Activated naive CD4-positive, alpha-beta T cell treated with anti-CD3 and anti-CD28 coated beads, Interleukin-2, amount 10 ng/mL, durations not matched to agents 7 days and 5 days (primary cell): ENCODE data around the gene AHRR.

Source experiments
- CTCF ChIA-PET: fragments of 350-600 bp; sonication (Branson Sonifier 250); formaldehyde crosslinking; loops from one replicate; lab custom pipeline; 2021; ENCODE audit warnings: antibody characterized with exemption; lab: Charles Lee
- DNase-seq: peaks from one replicate; pipeline ENCODE4 v3.0.0-alpha.2; 2020
- H3K27ac Mint-ChIP-seq: one replicate; pipeline ENCODE4 v1.8.0; 2021; ENCODE audit warnings: mild to moderate bottlenecking, moderate library complexity, mixed read lengths
- H3K27me3 Mint-ChIP-seq: one replicate; pipeline ENCODE4 v1.8.0; 2021; ENCODE audit warnings: mild to moderate bottlenecking, mixed read lengths
- H3K36me3 Mint-ChIP-seq: one replicate; pipeline ENCODE4 v1.8.0; 2021; ENCODE audit warnings: mixed read lengths
- H3K4me1 Mint-ChIP-seq: one replicate; pipeline ENCODE4 v1.8.0; 2021; ENCODE audit warnings: mixed read lengths
- H3K4me3 Mint-ChIP-seq: one replicate; pipeline ENCODE4 v1.8.0; 2021; ENCODE audit warnings: mild to moderate bottlenecking, moderate library complexity, mixed read lengths
- H3K9me3 Mint-ChIP-seq: one replicate; pipeline ENCODE4 v1.8.0; 2021; ENCODE audit warnings: mixed read lengths

AHRR gene

DNA sequence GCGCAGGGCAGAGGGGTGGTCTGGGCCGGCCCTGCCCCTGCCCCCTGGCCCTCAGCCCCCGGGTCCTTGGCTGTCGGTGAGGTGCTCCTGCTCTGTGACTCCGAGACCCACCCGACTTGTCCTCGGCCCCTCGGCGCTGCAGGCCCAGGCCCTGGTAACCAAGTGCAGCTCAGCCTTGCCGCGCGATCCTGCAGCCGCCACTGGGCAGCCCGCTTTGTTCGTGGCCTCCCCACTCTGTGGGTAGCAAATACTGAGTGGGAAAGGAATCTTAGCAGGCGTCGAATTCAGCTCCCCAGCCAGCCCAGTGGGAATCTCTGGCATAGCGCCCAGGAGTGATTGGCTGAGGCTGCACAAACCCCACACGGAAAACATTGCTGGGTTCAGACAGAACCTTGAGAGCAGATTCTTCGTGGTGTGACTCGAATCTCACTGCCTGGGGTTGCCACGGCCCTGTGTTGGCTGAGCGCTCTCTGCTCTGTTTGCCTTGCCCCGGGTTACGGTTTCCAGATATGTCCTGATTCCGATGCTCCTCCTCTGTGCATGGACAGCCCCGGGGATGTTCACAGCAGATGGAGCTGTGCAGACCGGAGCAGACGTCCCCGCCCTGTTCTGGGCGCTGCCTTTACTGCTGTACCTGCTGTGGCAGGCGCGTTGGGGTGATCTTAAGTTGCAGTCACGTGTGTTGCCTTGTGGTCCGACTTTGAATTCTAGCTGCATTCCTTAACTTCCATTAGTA, 108.1 kb downstream of the AHRR start:
- DNase-seq, result no peak
- CTCF ChIA-PET, result interaction anchor here (1.1 to 5.7 kb wide), 8 partner anchors 9 to 148 kb away, joined by 3 to 46 read pairs (median 5); partner anchors contain the start of gene AHRR
- H3K27ac Mint-ChIP-seq, result no peak overlapping the region
- no peaks in the 10 kb centered on the region for H3K36me3 Mint-ChIP-seq
- no peaks in the 10 kb centered on the region for H3K9me3 Mint-ChIP-seq
- no peaks in the 10 kb centered on the region for H3K27me3 Mint-ChIP-seq
- H3K4me3 Mint-ChIP-seq, result no peak overlapping the region
- peaks cover 13% of the 10 kb centered on the region for H3K4me1 Mint-ChIP-seq

- CTCF ChIA-PET, result interaction anchor here (0.9 to 5.7 kb wide), 11 partner anchors 15 to 243 kb away, joined by 3 to 46 read pairs (median 4); partner anchors contain the start of gene AHRR
- Mint-ChIP-seq H3K27me3 (no peaks in the 10 kb centered on the region), H3K27ac (no peak overlapping the region)
Measured at GRCh38 chr5:430214-430925, 108.9 kb downstream of the AHRR start.

DNA sequence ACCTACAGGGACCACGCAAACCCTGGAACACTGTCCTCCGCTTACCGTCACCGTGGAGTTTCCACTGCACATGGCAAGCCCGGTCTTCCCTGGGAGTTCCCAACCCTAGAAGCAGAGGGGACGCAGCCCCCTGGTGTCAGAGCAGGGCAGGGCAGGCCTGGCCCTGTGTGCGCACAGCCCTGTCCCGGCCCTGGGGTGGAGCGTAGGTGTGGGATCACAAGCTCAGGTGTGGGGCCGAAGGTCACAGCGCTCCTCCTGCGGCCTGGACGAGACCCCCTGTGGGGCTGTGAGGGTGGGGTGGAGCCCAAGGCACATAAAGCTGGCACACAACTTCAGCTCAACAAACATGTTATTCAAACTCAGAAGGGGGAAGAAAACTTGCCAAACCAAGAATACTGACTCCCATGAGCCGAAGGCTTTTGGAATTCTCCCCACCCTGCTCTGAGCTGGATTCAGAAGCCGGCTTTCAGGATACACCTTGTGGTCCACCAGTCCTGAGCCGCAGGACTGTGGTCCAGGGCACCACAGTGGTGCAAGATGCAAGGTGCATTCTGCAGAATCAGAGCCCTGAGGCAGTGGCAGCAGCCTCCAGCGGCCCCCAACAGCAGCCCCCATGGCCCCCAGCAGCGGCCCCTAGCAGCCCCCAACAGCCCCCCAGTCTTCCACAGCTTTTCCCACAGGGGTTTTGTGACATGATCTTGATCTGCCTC, 109.6 kb downstream of the AHRR start:
- no peak overlapping the region for H3K27ac Mint-ChIP-seq
- H3K36me3 Mint-ChIP-seq, result no peaks in the 10 kb centered on the region
- CTCF ChIA-PET, result interaction anchor here (0.9 to 5.7 kb wide), 9 partner anchors 14 to 244 kb away, joined by 3 to 46 read pairs (median 6); partner anchors contain the start of gene AHRR
- peak; percentile 69 for DNase-seq
- H3K9me3 Mint-ChIP-seq, result no peaks in the 10 kb centered on the region
- peaks cover 5% of the 10 kb centered on the region for H3K4me1 Mint-ChIP-seq
- H3K4me3 Mint-ChIP-seq, result no peak overlapping the region
- H3K27me3 Mint-ChIP-seq, result no peaks in the 10 kb centered on the region

More at GRCh38 chr5:430214-430925, 108.9 kb downstream of the AHRR start:
- Mint-ChIP-seq H3K4me1 (peaks cover 8% of the 10 kb centered on the region), H3K36me3 (no peaks in the 10 kb centered on the region), H3K4me3 (no peak overlapping the region), H3K9me3 (no peaks in the 10 kb centered on the region)
- no peak for DNase-seq

GRCh38 chr5:431711-432050, 110.2 kb downstream of the AHRR start:
- no peak for DNase-seq
- CTCF ChIA-PET, result interaction anchor here (0.9 to 5.7 kb wide), 9 partner anchors 13 to 244 kb away, joined by 3 to 46 read pairs (median 6); partner anchors contain the start of gene AHRR
- no peak overlapping the region for H3K4me3 Mint-ChIP-seq
- H3K27me3 Mint-ChIP-seq, result no peaks in the 10 kb centered on the region
- H3K27ac Mint-ChIP-seq, result no peak overlapping the region
- peaks cover 5% of the 10 kb centered on the region for H3K4me1 Mint-ChIP-seq
- no peaks in the 10 kb centered on the region for H3K36me3 Mint-ChIP-seq
- no peaks in the 10 kb centered on the region for H3K9me3 Mint-ChIP-seq

- H3K27me3 Mint-ChIP-seq, result no peaks in the 10 kb centered on the region
- no peak overlapping the region for H3K4me3 Mint-ChIP-seq
- no peaks in the 10 kb centered on the region for H3K9me3 Mint-ChIP-seq
- H3K36me3 Mint-ChIP-seq, result no peaks in the 10 kb centered on the region
- H3K4me1 Mint-ChIP-seq, result peaks cover 5% of the 10 kb centered on the region
- no peak overlapping the region for H3K27ac Mint-ChIP-seq
- CTCF ChIA-PET, result interaction anchor here (1.2 to 5.7 kb wide), 2 partner anchors 13 to 115 kb away, joined by 3 to 46 read pairs; no protein-coding TSS in a partner anchor
- DNase-seq, result no peak
Measured at GRCh38 chr5:432201-432927, 110.8 kb downstream of the AHRR start.

DNA sequence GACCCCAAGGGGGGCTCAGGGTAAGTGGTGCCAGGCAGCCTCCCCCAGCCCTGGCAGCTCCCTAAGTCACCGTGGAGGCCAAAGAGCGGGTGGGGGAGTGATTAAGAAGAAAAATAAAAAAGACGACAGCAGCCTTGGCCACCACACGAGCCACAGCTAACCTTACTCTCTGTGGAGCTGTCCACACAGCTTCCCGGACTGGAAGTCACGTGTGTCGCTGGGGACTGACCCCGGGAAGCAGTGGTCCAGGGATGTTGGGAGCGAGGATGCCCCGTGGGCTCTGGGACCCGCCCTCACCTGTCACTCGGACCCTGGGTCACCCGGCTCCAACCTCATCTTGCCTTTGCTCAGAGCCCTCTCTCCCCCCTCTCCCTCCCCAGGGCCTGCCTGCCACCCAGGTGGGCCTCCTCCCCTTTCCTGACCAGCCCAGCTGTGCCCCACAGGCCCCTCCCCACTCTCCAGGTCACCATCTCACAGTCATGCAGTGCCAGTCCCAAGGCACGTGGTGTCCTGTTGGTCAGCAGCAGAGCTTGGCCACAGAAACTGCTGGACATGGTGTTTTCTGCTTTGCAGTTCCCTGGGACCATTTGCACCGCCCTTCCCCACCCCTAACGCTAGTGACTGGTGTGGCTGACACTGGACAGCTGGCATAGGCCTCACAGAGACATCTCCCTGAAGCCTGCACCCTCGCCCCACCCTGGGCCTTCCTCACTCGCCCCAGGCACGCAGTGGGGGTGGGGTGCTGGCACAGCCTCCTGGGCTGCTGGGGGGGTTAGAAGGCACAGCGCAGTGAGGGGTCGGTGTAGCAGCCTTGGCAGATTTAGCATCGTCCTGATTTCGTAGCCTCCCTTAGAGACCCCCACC, 111.6 kb downstream of the AHRR start:
- Mint-ChIP-seq H3K9me3 (no peaks in the 10 kb centered on the region), H3K4me1 (peaks cover 5% of the 10 kb centered on the region), H3K27ac (no peak overlapping the region), H3K36me3 (no peaks in the 10 kb centered on the region), H3K27me3 (no peaks in the 10 kb centered on the region), H3K4me3 (no peak overlapping the region)
- CTCF ChIA-PET, result interaction anchor here (1.2 to 5.7 kb wide), 2 partner anchors 13 to 116 kb away, joined by 3 to 46 read pairs; no protein-coding TSS in a partner anchor
- no peak for DNase-seq

GRCh38 chr5:433836-434235, 112.3 kb downstream of the AHRR start:
- no peak for DNase-seq
- Mint-ChIP-seq H3K4me3 (no peak overlapping the region), H3K4me1 (peaks cover 5% of the 10 kb centered on the region), H3K9me3 (no peaks in the 10 kb centered on the region), H3K36me3 (no peaks in the 10 kb centered on the region), H3K27ac (no peak overlapping the region), H3K27me3 (no peaks in the 10 kb centered on the region)
- CTCF ChIA-PET, result interaction anchor here (0.9 to 1.3 kb wide), 2 partner anchors 13 to 116 kb away, joined by 3 read pairs; no protein-coding TSS in a partner anchor

DNA sequence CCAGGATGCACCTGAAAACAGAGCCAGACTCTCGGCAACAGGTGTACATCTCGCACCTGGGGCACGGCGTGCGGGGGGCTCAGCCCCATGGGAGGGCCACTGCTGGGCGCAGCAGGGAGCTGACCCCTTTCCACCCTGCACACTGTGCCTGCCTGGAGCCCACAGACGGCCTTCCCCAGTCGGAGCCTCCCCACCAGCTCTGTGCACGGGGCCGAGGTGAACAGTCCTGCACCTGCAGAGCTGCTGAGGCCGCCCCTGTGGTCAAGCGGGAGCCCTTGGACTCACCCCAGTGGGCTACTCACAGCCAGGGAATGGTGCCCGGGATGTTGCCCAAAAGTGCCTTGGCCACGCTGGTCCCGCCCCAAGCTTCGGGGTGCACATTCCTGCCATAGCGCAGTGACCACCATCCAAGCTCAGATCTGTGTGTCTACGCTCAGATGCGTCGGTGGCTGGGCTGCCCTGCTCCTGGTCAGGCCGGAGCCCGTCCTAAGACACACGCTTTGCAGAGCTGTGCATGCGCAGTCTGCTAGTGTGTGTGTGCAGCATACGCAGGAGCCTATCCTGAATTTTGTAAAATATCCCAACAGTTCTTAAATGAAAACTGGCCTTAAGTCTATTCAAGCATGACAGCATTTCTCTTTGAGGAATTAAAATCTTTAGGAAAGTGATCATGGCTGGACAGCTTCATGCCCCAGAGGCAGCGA, 113.1 kb downstream of the AHRR start:
- Mint-ChIP-seq H3K36me3 (no peaks in the 10 kb centered on the region), H3K9me3 (no peaks in the 10 kb centered on the region), H3K4me1 (peaks cover 5% of the 10 kb centered on the region), H3K27me3 (no peaks in the 10 kb centered on the region), H3K27ac (no peak overlapping the region), H3K4me3 (no peak overlapping the region)
- no peak for DNase-seq
- CTCF ChIA-PET, result interaction anchor here (0.9 to 1.7 kb wide), 3 partner anchors 12 to 118 kb away, joined by 3 to 6 read pairs (median 3); no protein-coding TSS in a partner anchor

DNA sequence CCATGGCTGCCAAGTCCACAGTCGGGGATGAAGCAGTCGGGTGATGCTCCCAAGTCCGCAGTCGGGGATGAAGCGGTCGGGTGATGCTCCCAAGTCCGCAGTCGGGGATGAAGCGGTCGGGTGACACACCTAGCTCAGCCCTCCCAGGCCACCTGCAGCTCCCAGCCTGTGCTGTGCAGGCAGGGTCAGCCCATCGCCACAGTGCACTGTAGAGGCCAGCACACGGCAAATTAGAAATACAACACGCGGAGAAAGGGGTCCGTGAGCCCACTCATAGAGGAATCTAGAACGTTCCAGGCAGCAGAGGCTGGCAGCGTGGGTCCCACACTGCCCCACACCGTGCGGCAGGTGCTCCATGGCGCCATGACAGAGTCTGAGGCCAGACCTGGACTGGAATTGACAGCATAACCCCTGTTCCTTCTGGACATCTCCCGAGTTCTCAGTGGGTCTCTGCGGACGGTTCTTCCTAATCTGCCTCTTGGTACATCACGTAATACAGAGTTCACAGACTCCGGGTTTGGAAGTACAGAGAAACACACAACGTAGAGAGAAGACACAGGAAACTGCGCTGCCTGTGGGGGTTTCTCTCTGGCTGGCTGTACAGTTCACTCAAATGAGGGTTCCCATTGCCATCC, 113.8 kb downstream of the AHRR start:
- H3K4me3 Mint-ChIP-seq, result no peak overlapping the region
- DNase-seq, result no peak
- CTCF ChIA-PET, result interaction anchor here (0.6 to 1.7 kb wide), 4 partner anchors 11 to 260 kb away, joined by 3 to 6 read pairs (median 4); no protein-coding TSS in a partner anchor
- H3K4me1 Mint-ChIP-seq, result peaks cover 6% of the 10 kb centered on the region
- H3K36me3 Mint-ChIP-seq, result no peaks in the 10 kb centered on the region
- no peak overlapping the region for H3K27ac Mint-ChIP-seq
- H3K27me3 Mint-ChIP-seq, result no peaks in the 10 kb centered on the region
- H3K9me3 Mint-ChIP-seq, result no peaks in the 10 kb centered on the region

DNA sequence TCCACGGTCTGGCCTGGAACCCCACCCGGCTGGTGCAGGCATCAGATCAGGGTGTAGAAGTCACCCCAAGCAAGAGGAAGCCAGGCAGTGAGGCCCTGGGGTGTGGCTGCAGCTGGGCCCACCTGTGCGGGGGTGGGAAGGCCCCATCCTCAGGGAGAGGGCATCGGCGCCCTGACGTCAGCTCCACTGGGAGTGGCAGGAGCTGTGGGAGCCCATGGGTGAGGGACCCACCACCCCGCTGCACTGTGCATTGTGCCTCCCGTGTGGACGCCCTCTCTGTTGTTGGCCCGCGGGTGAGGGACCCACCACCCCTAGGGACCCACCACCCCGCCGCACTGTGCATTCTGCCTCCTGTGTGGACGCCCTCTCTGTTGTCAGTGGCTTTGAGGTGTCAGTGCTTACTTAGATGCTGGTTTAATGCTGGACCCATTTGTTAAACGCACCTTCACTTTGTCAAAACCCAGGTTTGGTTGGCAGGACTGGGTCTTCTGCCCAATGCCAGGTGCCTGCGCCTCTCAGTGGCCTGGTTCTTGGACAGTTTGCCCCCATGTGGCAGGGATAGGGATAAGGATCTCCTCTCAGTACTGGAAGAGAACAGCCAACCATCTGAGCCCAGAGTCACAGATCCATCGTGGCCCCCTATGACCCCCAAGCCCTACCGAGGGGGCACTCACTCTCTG, 114.6 kb downstream of the AHRR start:
- no peaks in the 10 kb centered on the region for H3K36me3 Mint-ChIP-seq
- no peak overlapping the region for H3K4me3 Mint-ChIP-seq
- no peaks in the 10 kb centered on the region for H3K27me3 Mint-ChIP-seq
- CTCF ChIA-PET, result interaction anchor here (0.8 to 1.7 kb wide), 4 partner anchors 10 to 120 kb away, joined by 3 to 6 read pairs (median 4); no protein-coding TSS in a partner anchor
- no peak overlapping the region for H3K27ac Mint-ChIP-seq
- DNase-seq, result no peak
- H3K9me3 Mint-ChIP-seq, result no peaks in the 10 kb centered on the region
- H3K4me1 Mint-ChIP-seq, result peaks cover 7% of the 10 kb centered on the region

DNA sequence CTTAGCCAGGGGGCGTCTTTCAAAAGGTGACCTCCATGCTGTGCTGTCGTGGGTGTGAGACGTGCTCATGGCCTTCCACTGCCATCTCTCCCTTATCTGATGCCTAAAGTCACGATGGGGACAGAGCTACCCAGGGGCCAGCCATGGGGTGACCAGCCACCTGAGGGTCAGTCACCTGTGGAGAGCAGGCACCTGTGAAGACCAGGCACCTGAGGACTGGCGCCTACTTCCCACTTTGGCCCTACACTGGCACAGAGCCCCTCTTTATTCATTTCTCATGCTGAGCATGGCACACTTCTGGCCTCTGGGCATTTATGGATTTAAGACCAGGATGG, 115.1 kb downstream of the AHRR start:
- H3K4me1 Mint-ChIP-seq, result peaks cover 8% of the 10 kb centered on the region
- no peak overlapping the region for H3K27ac Mint-ChIP-seq
- H3K9me3 Mint-ChIP-seq, result no peaks in the 10 kb centered on the region
- no peaks in the 10 kb centered on the region for H3K27me3 Mint-ChIP-seq
- H3K4me3 Mint-ChIP-seq, result no peak overlapping the region
- DNase-seq, result no peak
- CTCF ChIA-PET, result interaction anchor here (1.1 to 1.8 kb wide), 3 partner anchors 10 to 248 kb away, joined by 3 to 4 read pairs (median 4); no protein-coding TSS in a partner anchor
- no peaks in the 10 kb centered on the region for H3K36me3 Mint-ChIP-seq
